Right cardiac atrium (tissue), 5 donors: ENCODE data around the gene FRMD4A. TPM values are rescaled to one million over a fixed set of nuclear protein-coding genes. Genes with fewer than 3 reads are reported as not detected.
A peak's percentile ranks its signal among the peaks of the same experiment; 100 is the strongest.
"Not testable (repeated sequence)": the region's sequence is repeated elsewhere in the genome, so short reads cannot be mapped to it uniquely, and the experiment has no call there.

Source experiments
- ATAC-seq, 2 donors: fragments of 200-7000 bp; cut with Tn5 transposase; one replicate each; pipeline versions ENCODE4 v1.8.0 to v1.9.1; 2020; ENCODE audit warnings: moderate library complexity in 2 of 2, mild to moderate bottlenecking in 1 of 2
- DNase-seq, 3 donors: peaks; one replicate each; pipeline ENCODE4 v3.0.0-alpha.2; 2020
- H3K27ac ChIP-seq: one replicate; pipeline ENCODE4 v1.5.1; 2013; ENCODE audit warnings: mild to moderate bottlenecking, low read length, control low read depth, moderate library complexity
- H3K27me3 ChIP-seq: one replicate; pipeline ENCODE4 v1.6.1; 2013; ENCODE audit not compliant: control insufficient read depth, insufficient read depth
- H3K4me1 ChIP-seq: one replicate; pipeline ENCODE4 v1.6.1; 2013; ENCODE audit warnings: low read length; ENCODE audit not compliant: control insufficient read depth, insufficient read depth
- H3K4me3 ChIP-seq: one replicate; pipeline ENCODE4 v1.5.1; 2013; ENCODE audit warnings: low read length, control low read depth
- H3K9me3 ChIP-seq: one replicate; pipeline ENCODE4 v1.6.1; 2013; ENCODE audit warnings: low read length; ENCODE audit not compliant: control insufficient read depth
- WGBS: extraction: QIAGEN DNeasy Blood & Tissue Kit; methylation state at CpG from one replicate; pipeline ENCODE4 v1.1.7; 2013; 5-methylcytosine and 5-hydroxymethylcytosine counted together
- intact Hi-C, 4 donors: fragments of 100-400 bp; cut with DNase I; formaldehyde crosslinking; loops; one replicate each; pipeline versions ENCODE4 v1.11.0 to v1.14.0; 2022 to 2023
- polyA plus RNA-seq: library from polyadenylated mRNA; stranded (reverse); fragments of 200-250 nt; gene quantifications from one replicate; pipeline ENCODE4 v1.2.3, GENCODE V29; 2013
- total RNA-seq, 4 donors: library from RNA; stranded (reverse); fragmentation: NEBNext Ultra II Directional; extraction: Animal tissue kit (Norgen Biotek cat#: 25700); gene quantifications; one replicate each; pipeline ENCODE4 v1.2.1, GENCODE V29; 2021
- donor health status: healthy with polysubstance abuse.
- donor health status: DM: no; HTN: yes; CAD: no.
- donor health status: DM: no; HTN: no; CAD: no.
- donor health status: DM: no; HTN: yes; CAD: no; lungs with severe emphysema.
- donor health status: DM: yes; HTN: yes; CAD: no.

Gene FRMD4A
- total and polyA plus RNA-seq, 5 donors = 14.8 to 30.3 (median 25.1) TPM

GRCh38 chr10:13938950-13939349, 391.8 kb downstream of the FRMD4A start:
- no peak overlapping the region for H3K4me3 ChIP-seq
- intact Hi-C loops = no loop called here
- no peak overlapping the region for H3K27ac ChIP-seq
- DNase-seq = no peak
- WGBS = 50% methylated on average over 8 of the region's 8 CpGs
- no peaks in the 10 kb centered on the region for H3K27me3 ChIP-seq
- H3K9me3 ChIP-seq = no peaks in the 10 kb centered on the region
- ATAC-seq = no peak
- H3K4me1 ChIP-seq = no peaks in the 10 kb centered on the region

GRCh38 chr10:13936826-13937225, 393.9 kb downstream of the FRMD4A start:
- Histone ChIP-seq H3K27ac (no peak overlapping the region), H3K4me3 (no peak overlapping the region), H3K27me3 (no peaks in the 10 kb centered on the region), H3K9me3 (no peaks in the 10 kb centered on the region), H3K4me1 (no peaks in the 10 kb centered on the region)
- DNase-seq = no peak
- 86% methylated on average over 2 of the region's 2 CpGs for WGBS
- intact Hi-C loops = no loop called here
- no peak for ATAC-seq

GRCh38 chr10:13930120-13930519, 400.6 kb downstream of the FRMD4A start:
- ATAC-seq = peak; percentile 67 to 84
- intact Hi-C loops = no loop called here
- no peaks in the 10 kb centered on the region for H3K4me1 ChIP-seq
- no peak overlapping the region for H3K4me3 ChIP-seq
- DNase-seq = peak in 1 of 3 donors; percentile 64
- H3K27me3 ChIP-seq = no peaks in the 10 kb centered on the region
- 26% methylated on average over 10 of the region's 10 CpGs for WGBS
- H3K27ac ChIP-seq = no peak overlapping the region
- no peaks in the 10 kb centered on the region for H3K9me3 ChIP-seq

- Histone ChIP-seq H3K4me3 (no peak overlapping the region), H3K27ac (no peak overlapping the region), H3K4me1 (no peaks in the 10 kb centered on the region), H3K9me3 (no peaks in the 10 kb centered on the region), H3K27me3 (no peaks in the 10 kb centered on the region)
- intact Hi-C loops = no loop called here
- DNase-seq (no peak), ATAC-seq (no peak)
- 63% methylated on average over 3 of the region's 3 CpGs for WGBS
These were observed 402.3 kb downstream of the FRMD4A start for GRCh38 chr10:13928451-13928850.

GRCh38 chr10:13925971-13926780, 404.5 kb downstream of the FRMD4A start:
- H3K27me3 ChIP-seq = no peaks in the 10 kb centered on the region
- WGBS = 60% methylated on average over 5 of the region's 5 CpGs
- no peak overlapping the region for H3K4me3 ChIP-seq
- no peak overlapping the region for H3K27ac ChIP-seq
- no peak for DNase-seq
- H3K4me1 ChIP-seq = no peaks in the 10 kb centered on the region
- intact Hi-C loops = no loop called here
- H3K9me3 ChIP-seq = no peaks in the 10 kb centered on the region
- no peak for ATAC-seq

- DNase-seq (no peak), ATAC-seq (peak; percentile 68 to 89)
- Histone ChIP-seq H3K4me1 (no peaks in the 10 kb centered on the region), H3K27ac (no peak overlapping the region), H3K9me3 (no peaks in the 10 kb centered on the region), H3K4me3 (no peak overlapping the region), H3K27me3 (no peaks in the 10 kb centered on the region)
- 64% methylated on average over 6 of the region's 6 CpGs for WGBS
- intact Hi-C loops = no loop called here
These were observed 406.5 kb downstream of the FRMD4A start for GRCh38 chr10:13924040-13924725.

GRCh38 chr10:13922586-13922985, 408.1 kb downstream of the FRMD4A start:
- H3K9me3 ChIP-seq = no peaks in the 10 kb centered on the region
- H3K4me3 ChIP-seq = no peak overlapping the region
- WGBS = 77% methylated on average over 1 of the region's 1 CpG
- DNase-seq = no peak
- intact Hi-C loops = no loop called here
- H3K27ac ChIP-seq = no peak overlapping the region
- no peaks in the 10 kb centered on the region for H3K27me3 ChIP-seq
- H3K4me1 ChIP-seq = no peaks in the 10 kb centered on the region
- no peak for ATAC-seq

GRCh38 chr10:13921941-13922340, 408.8 kb downstream of the FRMD4A start:
- 65% methylated on average over 3 of the region's 3 CpGs for WGBS

GRCh38 chr10:13921131-13921530, 409.6 kb downstream of the FRMD4A start:
- DNase-seq, intact Hi-C loops, H3K4me1 ChIP-seq, H3K4me3 ChIP-seq, H3K9me3 ChIP-seq, ATAC-seq, H3K27me3 ChIP-seq, H3K27ac ChIP-seq: not testable (repeated sequence)
- 82% methylated on average over 3 of the region's 3 CpGs for WGBS

More at GRCh38 chr10:13921941-13922340, 408.8 kb downstream of the FRMD4A start:
- H3K4me3 ChIP-seq = no peak overlapping the region
- H3K27me3 ChIP-seq = no peaks in the 10 kb centered on the region
- H3K9me3 ChIP-seq = no peaks in the 10 kb centered on the region
- no peak for DNase-seq
- intact Hi-C loops = no loop called here
- H3K4me1 ChIP-seq = no peaks in the 10 kb centered on the region
- no peak for ATAC-seq
- H3K27ac ChIP-seq = no peak overlapping the region

GRCh38 chr10:13920465-13920864, 410.3 kb downstream of the FRMD4A start:
- no peak for ATAC-seq
- Histone ChIP-seq H3K4me1 (peaks cover 3% of the 10 kb centered on the region), H3K9me3 (no peaks in the 10 kb centered on the region), H3K4me3 (no peak overlapping the region), H3K27ac (no peak overlapping the region), H3K27me3 (no peaks in the 10 kb centered on the region)
- DNase-seq = no peak
- 27% methylated on average over 3 of the region's 3 CpGs for WGBS
- intact Hi-C loops = no loop called here

GRCh38 chr10:13920031-13920430, 410.7 kb downstream of the FRMD4A start:
- 91% methylated on average over 1 of the region's 1 CpG for WGBS
- Histone ChIP-seq H3K27ac (no peak overlapping the region), H3K9me3 (no peaks in the 10 kb centered on the region), H3K4me1 (peaks cover 3% of the 10 kb centered on the region), H3K4me3 (no peak overlapping the region), H3K27me3 (no peaks in the 10 kb centered on the region)
- intact Hi-C loops = no loop called here
- ATAC-seq = no peak
- DNase-seq = no peak
